GM23338 (cell line): ENCODE results near the gene ING2. TPM values are rescaled to one million over a fixed set of nuclear protein-coding genes. Genes with fewer than 3 reads are reported as not detected.

ENCODE experiments used
- ATAC-seq: fragments of 200-7000 bp; cut with Tn5 transposase; 3 replicates; pipeline ENCODE4 v1.9.1; 2020
- DNase-seq: peaks from one replicate; pipeline ENCODE4 v3.0.0-alpha.2; 2015; ENCODE audit warnings: low spot score
- H2AFZ ChIP-seq: fragments of 200-600 bp; sonication (generic); 2 replicates; pipeline ENCODE4 v1.8.0; 2016; ENCODE audit warnings: antibody characterized with exemption, mild to moderate bottlenecking, moderate library complexity
- H3F3A ChIP-seq: fragments of 200-600 bp; sonication (generic); replicated peaks from 2 replicates; pipeline ENCODE4 v1.8.0; 2017; ENCODE audit warnings: antibody characterized with exemption, mixed run types, low read depth
- H3K27ac ChIP-seq: fragments of 200-600 bp; sonication (generic); 2 replicates; pipeline ENCODE4 v1.6.1; 2016; ENCODE audit warnings: low read depth
- H3K27me3 ChIP-seq: fragments of 200-600 bp; sonication (generic); 2 replicates; pipeline ENCODE4 v1.8.0; 2016; ENCODE audit warnings: mild to moderate bottlenecking, mixed run types, moderate library complexity; ENCODE audit not compliant: insufficient read depth
- H3K36me3 ChIP-seq: fragments of 200-600 bp; sonication (generic); 2 replicates; pipeline ENCODE4 v1.8.0; 2016; ENCODE audit warnings: mild to moderate bottlenecking; ENCODE audit not compliant: insufficient read depth
- H3K4me1 ChIP-seq: fragments of 200-600 bp; sonication (generic); 2 replicates; pipeline ENCODE4 v1.8.0; 2016; ENCODE audit warnings: mild to moderate bottlenecking, moderate library complexity; ENCODE audit not compliant: insufficient read depth
- H3K4me2 ChIP-seq: fragments of 200-600 bp; sonication (generic); 2 replicates; pipeline ENCODE4 v1.7.1; 2017; ENCODE audit warnings: mixed run types
- H3K4me3 ChIP-seq: fragments of 200-600 bp; sonication (generic); 2 replicates; pipeline ENCODE4 v1.6.1; 2016; ENCODE audit warnings: mixed run types
- H3K79me2 ChIP-seq: fragments of 200-600 bp; sonication (generic); replicated peaks from 2 replicates; pipeline ENCODE4 v1.8.0; 2017; ENCODE audit warnings: mild to moderate bottlenecking; ENCODE audit not compliant: insufficient read depth
- H3K9me2 ChIP-seq: fragments of 200-600 bp; sonication (generic); 2 replicates; pipeline ENCODE4 v1.8.0; 2017; ENCODE audit not compliant: insufficient read depth
- H4K20me1 ChIP-seq: fragments of 200-600 bp; sonication (generic); replicated peaks from 2 replicates; pipeline ENCODE4 v1.8.0; 2017; ENCODE audit warnings: mild to moderate bottlenecking; ENCODE audit not compliant: insufficient read depth
- H3K27ac Mint-ChIP-seq: 2 replicates; pipeline ENCODE4 v1.8.0; 2020; ENCODE audit warnings: inconsistent platforms, mild to moderate bottlenecking, moderate library complexity, mixed read lengths
- H3K27me3 Mint-ChIP-seq: 3 replicates; pipeline ENCODE4 v1.8.0; 2022; ENCODE audit warnings: low read depth, mild to moderate bottlenecking, moderate library complexity, mixed read lengths, inconsistent platforms; ENCODE audit not compliant: insufficient read depth, poor library complexity
- H3K36me3 Mint-ChIP-seq: 3 replicates; pipeline ENCODE4 v1.8.0; 2021; ENCODE audit warnings: low read depth, mild to moderate bottlenecking, inconsistent platforms, moderate library complexity, mixed read lengths
- H3K4me1 Mint-ChIP-seq: 3 replicates; pipeline ENCODE4 v1.8.0; 2020; ENCODE audit warnings: mild to moderate bottlenecking, inconsistent platforms, mixed read lengths
- H3K4me3 Mint-ChIP-seq: 3 replicates; pipeline ENCODE4 v1.8.0; 2021; ENCODE audit warnings: moderate library complexity, mild to moderate bottlenecking, inconsistent platforms, mixed read lengths
- H3K9me3 Mint-ChIP-seq: 3 replicates; pipeline ENCODE4 v1.8.0; 2020; ENCODE audit warnings: moderate library complexity, mild to moderate bottlenecking, inconsistent platforms, mixed read lengths
- JUNB ChIP-seq: IDR thresholded peaks from one replicate; pipeline ENCODE4 v1.6.1; 2016; ENCODE audit warnings: antibody characterized with exemption; ENCODE audit not compliant: unreplicated experiment
- NANOG ChIP-seq: IDR thresholded peaks from 2 replicates; pipeline ENCODE4 v1.6.1; 2016; ENCODE audit warnings: antibody characterized with exemption, borderline replicate concordance
- POLR2AphosphoS5 ChIP-seq: IDR thresholded peaks from 2 replicates; pipeline ENCODE4 v1.6.1; 2016; ENCODE audit warnings: antibody characterized with exemption, low read depth
- STAT1 ChIP-seq: IDR thresholded peaks from one replicate; pipeline ENCODE4 v1.6.1; 2016; ENCODE audit warnings: antibody characterized with exemption; ENCODE audit not compliant: unreplicated experiment
- ZNF331 ChIP-seq: fragments of 250-450 bp; sonication (Bioruptor Pico); IDR thresholded peaks from 2 replicates; pipeline ENCODE4 v1.5.0; 2020; ENCODE audit warnings: low read depth, mild to moderate bottlenecking, moderate library complexity
- polyA plus RNA-seq: library from polyadenylated mRNA; unstranded; fragments of >200 nt; fragmentation: Nextera tagmentation; extraction: Ambion mirVana; gene quantifications from 2 replicates; pipeline ENCODE4 v1.2.1, GENCODE V29; 2016
- total RNA-seq: library from RNA; depleted of rRNA; stranded (reverse); fragments of >200 nt; shearing (Covaris generic); gene quantifications from 2 replicates; pipeline ENCODE4 v1.2.3, GENCODE V29; 2014
- TF ChIP-seq, protein P1 (sequence below): fragments of 250-450 bp; sonication (Bioruptor Pico); IDR thresholded peaks from 2 replicates; pipeline ENCODE4 v1.5.0; 2020; ENCODE audit warnings: mild to moderate bottlenecking, moderate library complexity
- TF ChIP-seq, protein P2 (sequence below): IDR thresholded peaks from 2 replicates; pipeline ENCODE4 v1.6.1; 2016; ENCODE audit warnings: antibody characterized with exemption

ING2 gene
- total and polyA plus RNA-seq, 2 experiments from 2014 or later, result 21.5 to 34.2 TPM

DNA sequence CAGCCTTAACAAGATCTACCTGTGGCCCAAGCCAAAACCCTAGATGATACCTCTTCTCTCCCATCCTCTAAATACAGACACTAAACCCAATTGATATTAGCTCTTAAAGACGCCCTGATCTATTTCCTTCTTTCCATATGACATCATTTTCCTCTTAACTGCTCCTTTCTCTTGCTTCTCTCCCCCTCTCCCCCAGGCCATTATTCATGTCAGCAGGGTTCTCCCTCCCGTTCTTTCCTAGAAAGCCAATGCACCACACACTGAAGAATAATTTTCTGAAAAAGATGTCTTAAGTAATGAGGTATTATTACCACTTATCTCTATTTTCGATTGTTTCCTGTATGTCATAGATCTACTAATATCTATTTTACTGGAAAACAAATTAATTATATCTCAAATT, 9.7 kb upstream of the ING2 start:
- no peak overlapping the region for H3K4me2 ChIP-seq
- no peaks in the 10 kb centered on the region for H3K79me2 ChIP-seq
- peaks cover 6% of the 10 kb centered on the region for H3K36me3 Mint-ChIP-seq
- H3K4me1 Mint-ChIP-seq, result peaks cover 11% of the 10 kb centered on the region
- H2AFZ ChIP-seq, result no peak overlapping the region
- no peak overlapping the region for H3K4me3 ChIP-seq
- H3F3A ChIP-seq, result no peaks in the 10 kb centered on the region
- H3K27me3 Mint-ChIP-seq, result no peaks in the 10 kb centered on the region
- no peaks in the 10 kb centered on the region for H3K4me1 ChIP-seq
- H3K27ac ChIP-seq, result no peak overlapping the region
- no peak for TF ChIP-seq STAT1
- H3K9me2 ChIP-seq, result no peaks in the 10 kb centered on the region
- no peak overlapping the region for H3K27ac Mint-ChIP-seq
- no peak for DNase-seq
- H3K4me3 Mint-ChIP-seq, result no peak overlapping the region; the same call in 2 of the 3 replicates
- no peaks in the 10 kb centered on the region; the same call in 2 of the 3 replicates for H3K9me3 Mint-ChIP-seq
- H3K36me3 ChIP-seq, result no peaks in the 10 kb centered on the region; the same call in 1 of the 2 replicates
- H4K20me1 ChIP-seq, result no peaks in the 10 kb centered on the region
- H3K27me3 ChIP-seq, result no peaks in the 10 kb centered on the region
- no peak for ATAC-seq

DNA sequence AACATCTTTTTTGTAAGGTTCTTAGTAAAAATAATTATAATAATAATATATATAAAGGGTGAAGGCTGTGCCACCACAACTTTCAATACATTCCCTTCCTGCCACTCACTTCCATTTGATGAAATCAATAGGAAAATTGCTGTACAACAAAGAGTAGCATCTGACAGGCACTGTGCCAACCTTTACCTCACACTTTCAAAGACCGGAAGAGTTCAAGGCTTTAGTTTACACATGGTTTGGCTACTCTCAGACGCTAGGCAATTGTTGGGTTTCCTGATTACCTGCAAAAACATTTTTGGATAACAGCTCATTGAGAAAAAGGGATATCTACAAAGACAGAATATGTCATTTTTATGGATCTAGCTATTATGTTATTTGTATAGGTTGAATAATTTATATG, 5.5 kb upstream of the ING2 start:
- no peak overlapping the region for H3K4me3 Mint-ChIP-seq

More for the DNA sequence above, 5.5 kb upstream of the ING2 start:
- Histone ChIP-seq H3K4me3 (no peak overlapping the region), H3K36me3 (no peaks in the 10 kb centered on the region; the same call in 1 of the 2 replicates), H3K27ac (no peak overlapping the region), H3K79me2 (peaks cover 12% of the 10 kb centered on the region), H3K27me3 (no peaks in the 10 kb centered on the region), H3K9me2 (no peaks in the 10 kb centered on the region), H3F3A (no peaks in the 10 kb centered on the region), H3K4me1 (peaks cover 12% of the 10 kb centered on the region), H3K4me2 (no peak overlapping the region), H2AFZ (no peak overlapping the region), H4K20me1 (no peaks in the 10 kb centered on the region)
- H3K9me3 Mint-ChIP-seq, result no peaks in the 10 kb centered on the region
- no peak for ATAC-seq
- no peak overlapping the region for H3K27ac Mint-ChIP-seq
- no peaks in the 10 kb centered on the region for H3K27me3 Mint-ChIP-seq
- no peaks in the 10 kb centered on the region for H3K36me3 Mint-ChIP-seq
- DNase-seq, result no peak
- TF ChIP-seq, protein P1, sequence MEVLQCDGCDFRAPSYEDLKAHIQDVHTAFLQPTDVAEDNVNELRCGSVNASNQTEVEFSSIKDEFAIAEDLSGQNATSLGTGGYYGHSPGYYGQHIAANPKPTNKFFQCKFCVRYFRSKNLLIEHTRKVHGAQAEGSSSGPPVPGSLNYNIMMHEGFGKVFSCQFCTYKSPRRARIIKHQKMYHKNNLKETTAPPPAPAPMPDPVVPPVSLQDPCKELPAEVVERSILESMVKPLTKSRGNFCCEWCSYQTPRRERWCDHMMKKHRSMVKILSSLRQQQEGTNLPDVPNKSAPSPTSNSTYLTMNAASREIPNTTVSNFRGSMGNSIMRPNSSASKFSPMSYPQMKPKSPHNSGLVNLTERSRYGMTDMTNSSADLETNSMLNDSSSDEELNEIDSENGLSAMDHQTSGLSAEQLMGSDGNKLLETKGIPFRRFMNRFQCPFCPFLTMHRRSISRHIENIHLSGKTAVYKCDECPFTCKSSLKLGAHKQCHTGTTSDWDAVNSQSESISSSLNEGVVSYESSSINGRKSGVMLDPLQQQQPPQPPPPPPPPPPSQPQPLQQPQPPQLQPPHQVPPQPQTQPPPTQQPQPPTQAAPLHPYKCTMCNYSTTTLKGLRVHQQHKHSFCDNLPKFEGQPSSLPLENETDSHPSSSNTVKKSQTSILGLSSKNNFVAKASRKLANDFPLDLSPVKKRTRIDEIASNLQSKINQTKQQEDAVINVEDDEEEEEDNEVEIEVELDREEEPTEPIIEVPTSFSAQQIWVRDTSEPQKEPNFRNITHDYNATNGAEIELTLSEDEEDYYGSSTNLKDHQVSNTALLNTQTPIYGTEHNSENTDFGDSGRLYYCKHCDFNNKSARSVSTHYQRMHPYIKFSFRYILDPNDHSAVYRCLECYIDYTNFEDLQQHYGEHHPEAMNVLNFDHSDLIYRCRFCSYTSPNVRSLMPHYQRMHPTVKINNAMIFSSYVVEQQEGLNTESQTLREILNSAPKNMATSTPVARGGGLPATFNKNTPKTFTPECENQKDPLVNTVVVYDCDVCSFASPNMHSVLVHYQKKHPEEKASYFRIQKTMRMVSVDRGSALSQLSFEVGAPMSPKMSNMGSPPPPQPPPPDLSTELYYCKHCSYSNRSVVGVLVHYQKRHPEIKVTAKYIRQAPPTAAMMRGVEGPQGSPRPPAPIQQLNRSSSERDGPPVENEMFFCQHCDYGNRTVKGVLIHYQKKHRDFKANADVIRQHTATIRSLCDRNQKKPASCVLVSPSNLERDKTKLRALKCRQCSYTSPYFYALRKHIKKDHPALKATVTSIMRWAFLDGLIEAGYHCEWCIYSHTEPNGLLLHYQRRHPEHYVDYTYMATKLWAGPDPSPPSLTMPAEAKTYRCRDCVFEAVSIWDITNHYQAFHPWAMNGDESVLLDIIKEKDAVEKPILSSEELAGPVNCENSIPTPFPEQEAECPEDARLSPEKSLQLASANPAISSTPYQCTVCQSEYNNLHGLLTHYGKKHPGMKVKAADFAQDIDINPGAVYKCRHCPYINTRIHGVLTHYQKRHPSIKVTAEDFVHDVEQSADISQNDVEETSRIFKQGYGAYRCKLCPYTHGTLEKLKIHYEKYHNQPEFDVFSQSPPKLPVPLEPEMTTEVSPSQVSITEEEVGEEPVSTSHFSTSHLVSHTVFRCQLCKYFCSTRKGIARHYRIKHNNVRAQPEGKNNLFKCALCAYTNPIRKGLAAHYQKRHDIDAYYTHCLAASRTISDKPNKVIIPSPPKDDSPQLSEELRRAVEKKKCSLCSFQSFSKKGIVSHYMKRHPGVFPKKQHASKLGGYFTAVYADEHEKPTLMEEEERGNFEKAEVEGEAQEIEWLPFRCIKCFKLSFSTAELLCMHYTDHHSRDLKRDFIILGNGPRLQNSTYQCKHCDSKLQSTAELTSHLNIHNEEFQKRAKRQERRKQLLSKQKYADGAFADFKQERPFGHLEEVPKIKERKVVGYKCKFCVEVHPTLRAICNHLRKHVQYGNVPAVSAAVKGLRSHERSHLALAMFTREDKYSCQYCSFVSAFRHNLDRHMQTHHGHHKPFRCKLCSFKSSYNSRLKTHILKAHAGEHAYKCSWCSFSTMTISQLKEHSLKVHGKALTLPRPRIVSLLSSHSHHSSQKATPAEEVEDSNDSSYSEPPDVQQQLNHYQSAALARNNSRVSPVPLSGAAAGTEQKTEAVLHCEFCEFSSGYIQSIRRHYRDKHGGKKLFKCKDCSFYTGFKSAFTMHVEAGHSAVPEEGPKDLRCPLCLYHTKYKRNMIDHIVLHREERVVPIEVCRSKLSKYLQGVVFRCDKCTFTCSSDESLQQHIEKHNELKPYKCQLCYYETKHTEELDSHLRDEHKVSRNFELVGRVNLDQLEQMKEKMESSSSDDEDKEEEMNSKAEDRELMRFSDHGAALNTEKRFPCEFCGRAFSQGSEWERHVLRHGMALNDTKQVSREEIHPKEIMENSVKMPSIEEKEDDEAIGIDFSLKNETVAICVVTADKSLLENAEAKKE (CRISPR knock-in tag), result no peak
- TF ChIP-seq NANOG, result no peak
- no peak for TF ChIP-seq ZNF331
- TF ChIP-seq STAT1, result no peak
- TF ChIP-seq, protein P2, sequence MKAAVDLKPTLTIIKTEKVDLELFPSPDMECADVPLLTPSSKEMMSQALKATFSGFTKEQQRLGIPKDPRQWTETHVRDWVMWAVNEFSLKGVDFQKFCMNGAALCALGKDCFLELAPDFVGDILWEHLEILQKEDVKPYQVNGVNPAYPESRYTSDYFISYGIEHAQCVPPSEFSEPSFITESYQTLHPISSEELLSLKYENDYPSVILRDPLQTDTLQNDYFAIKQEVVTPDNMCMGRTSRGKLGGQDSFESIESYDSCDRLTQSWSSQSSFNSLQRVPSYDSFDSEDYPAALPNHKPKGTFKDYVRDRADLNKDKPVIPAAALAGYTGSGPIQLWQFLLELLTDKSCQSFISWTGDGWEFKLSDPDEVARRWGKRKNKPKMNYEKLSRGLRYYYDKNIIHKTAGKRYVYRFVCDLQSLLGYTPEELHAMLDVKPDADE, result no peak
- TF ChIP-seq POLR2AphosphoS5, result no peak
- TF ChIP-seq JUNB, result no peak
- H3K4me1 Mint-ChIP-seq, result peaks cover 27% of the 10 kb centered on the region
